WTC11 (cell line): ENCODE results near the gene CYP27C1. TPM values are rescaled to one million over a fixed set of nuclear protein-coding genes. Genes with fewer than 3 reads are reported as not detected.

ENCODE experiments used
- ATAC-seq: fragments of 200-7000 bp; cut with Tn5 transposase; 2 replicates; pipeline ENCODE4 v1.10.0; 2021; ENCODE audit warnings: mild to moderate bottlenecking, moderate library complexity
- CTCF ChIA-PET: fragments of 300-600 bp; sonication (Branson Sonifier 250); formaldehyde crosslinking; loops from one replicate; lab custom pipeline; 2021; ENCODE audit warnings: antibody characterized with exemption; lab: Charles Lee
- POLR2A ChIA-PET: fragments of 350-600 bp; sonication (Branson Sonifier 250); formaldehyde crosslinking; loops from one replicate; lab custom pipeline; 2021; ENCODE audit warnings: antibody characterized with exemption; lab: Charles Lee
- DNase-seq: peaks from one replicate; pipeline ENCODE4 v3.0.0; 2021; ENCODE audit warnings: low spot score
- H3K27ac Mint-ChIP-seq: 2 replicates; pipeline ENCODE4 v1.8.0; 2021; ENCODE audit warnings: mixed read lengths
- H3K27me3 Mint-ChIP-seq: 2 replicates; pipeline ENCODE4 v1.8.0; 2021; ENCODE audit warnings: low read depth, mild to moderate bottlenecking, moderate library complexity, mixed read lengths
- H3K36me3 Mint-ChIP-seq: 2 replicates; pipeline ENCODE4 v1.8.0; 2021; ENCODE audit warnings: mixed read lengths
- H3K4me1 Mint-ChIP-seq: 2 replicates; pipeline ENCODE4 v1.8.0; 2022; ENCODE audit warnings: mixed read lengths
- H3K4me3 Mint-ChIP-seq: 2 replicates; pipeline ENCODE4 v1.8.0; 2021; ENCODE audit warnings: mild to moderate bottlenecking, moderate library complexity, mixed read lengths
- H3K9me3 Mint-ChIP-seq: 2 replicates; pipeline ENCODE4 v1.8.0; 2021; ENCODE audit warnings: mixed read lengths
- CBFB ChIP-seq: sonication (generic); formaldehyde crosslinking; IDR thresholded peaks from 2 replicates; pipeline ENCODE4 v1.8.1; 2022; ENCODE audit warnings: mild to moderate bottlenecking, low read depth, missing genetic modification reagents
- CREB1 ChIP-seq: sonication (generic); formaldehyde crosslinking; IDR thresholded peaks from 2 replicates; pipeline ENCODE4 v1.8.0; 2023; ENCODE audit warnings: mild to moderate bottlenecking, missing genetic modification reagents
- ELF4 ChIP-seq: sonication (generic); formaldehyde crosslinking; IDR thresholded peaks from 2 replicates; pipeline ENCODE4 v1.8.1; 2022; ENCODE audit warnings: low read depth, mild to moderate bottlenecking, moderate library complexity, missing genetic modification reagents
- FOXP1 ChIP-seq: sonication (generic); formaldehyde crosslinking; IDR thresholded peaks from 2 replicates; pipeline ENCODE4 v1.8.0; 2022; ENCODE audit warnings: missing genetic modification reagents, mild to moderate bottlenecking, moderate library complexity, borderline replicate concordance
- HMGA2 ChIP-seq: fragments of 250-450 bp; sonication (Bioruptor Pico); IDR thresholded peaks from 2 replicates; pipeline ENCODE4 v1.4.0; 2021; ENCODE audit warnings: mild to moderate bottlenecking, moderate library complexity
- JAZF1 ChIP-seq: fragments of 250-450 bp; sonication (Bioruptor Pico); IDR thresholded peaks from 2 replicates; pipeline ENCODE4 v1.9.0; 2021; ENCODE audit warnings: moderate library complexity, mild to moderate bottlenecking, inconsistent platforms
- JUN ChIP-seq: sonication (generic); formaldehyde crosslinking; IDR thresholded peaks from 2 replicates; pipeline ENCODE4 v1.8.0; 2023; ENCODE audit warnings: mild to moderate bottlenecking, missing genetic modification reagents
- NFE2L1 ChIP-seq: sonication (generic); formaldehyde crosslinking; IDR thresholded peaks from 2 replicates; pipeline ENCODE4 v1.8.1; 2023; ENCODE audit warnings: missing genetic modification reagents
- NFYB ChIP-seq: sonication (generic); formaldehyde crosslinking; conservative IDR thresholded peaks from 2 replicates; pipeline ENCODE4 v1.8.0; 2022; ENCODE audit warnings: low read depth, missing genetic modification reagents
- SP1 ChIP-seq: sonication (generic); formaldehyde crosslinking; conservative IDR thresholded peaks from 2 replicates; pipeline ENCODE4 v1.8.1; 2022; ENCODE audit warnings: missing genetic modification reagents
- ZNF121 ChIP-seq: sonication (generic); formaldehyde crosslinking; IDR thresholded peaks from 2 replicates; pipeline ENCODE4 v1.8.0; 2023; ENCODE audit warnings: missing genetic modification reagents
- total RNA-seq: library from RNA; stranded (reverse); gene quantifications from 3 replicates; pipeline ENCODE4 v1.2.3, GENCODE V29; 2021
- TF ChIP-seq, protein P1 (sequence below): fragments of 250-450 bp; sonication (Bioruptor Pico); conservative IDR thresholded peaks from 2 replicates; pipeline ENCODE4 v1.9.0; 2021; ENCODE audit warnings: mild to moderate bottlenecking
- TF ChIP-seq, protein P2 (sequence below): fragments of 250-450 bp; sonication (Bioruptor Pico); IDR thresholded peaks from 2 replicates; pipeline ENCODE4 v1.9.0; 2021; ENCODE audit warnings: mild to moderate bottlenecking
- TF ChIP-seq, protein P3 (sequence below): sonication (generic); formaldehyde crosslinking; IDR thresholded peaks from 2 replicates; pipeline ENCODE4 v1.8.1; 2022; ENCODE audit warnings: mild to moderate bottlenecking, missing genetic modification reagents, moderate library complexity, borderline replicate concordance
- TF ChIP-seq, protein P4 (sequence below): sonication (generic); formaldehyde crosslinking; IDR thresholded peaks from 2 replicates; pipeline ENCODE4 v1.8.1; 2022; ENCODE audit warnings: mild to moderate bottlenecking, moderate library complexity, missing genetic modification reagents
- TF ChIP-seq, protein P5 (sequence below): sonication (generic); formaldehyde crosslinking; IDR thresholded peaks from 2 replicates; pipeline ENCODE4 v1.8.0; 2022; ENCODE audit warnings: mild to moderate bottlenecking, missing genetic modification reagents
- TF ChIP-seq, protein P6 (sequence below): sonication (generic); formaldehyde crosslinking; IDR thresholded peaks from 2 replicates; pipeline ENCODE4 v1.8.1; 2023; ENCODE audit warnings: mild to moderate bottlenecking, missing genetic modification reagents, moderate library complexity
- TF ChIP-seq, protein P7 (sequence below): sonication (generic); formaldehyde crosslinking; IDR thresholded peaks from 2 replicates; pipeline ENCODE4 v1.8.0; 2023; ENCODE audit warnings: missing genetic modification reagents, mild to moderate bottlenecking, borderline replicate concordance
- TF ChIP-seq, protein P8 (sequence below): fragments of 250-450 bp; sonication (Bioruptor Pico); IDR thresholded peaks from 2 replicates; pipeline ENCODE4 v1.8.0; 2021; ENCODE audit warnings: mild to moderate bottlenecking
- TF ChIP-seq, protein P9 (sequence below): sonication (generic); formaldehyde crosslinking; IDR thresholded peaks from 2 replicates; pipeline ENCODE4 v1.8.1; 2023; ENCODE audit warnings: mild to moderate bottlenecking, missing genetic modification reagents

Gene CYP27C1
- total RNA-seq, 1 experiment from 2014 or later, result 2.4 TPM

DNA sequence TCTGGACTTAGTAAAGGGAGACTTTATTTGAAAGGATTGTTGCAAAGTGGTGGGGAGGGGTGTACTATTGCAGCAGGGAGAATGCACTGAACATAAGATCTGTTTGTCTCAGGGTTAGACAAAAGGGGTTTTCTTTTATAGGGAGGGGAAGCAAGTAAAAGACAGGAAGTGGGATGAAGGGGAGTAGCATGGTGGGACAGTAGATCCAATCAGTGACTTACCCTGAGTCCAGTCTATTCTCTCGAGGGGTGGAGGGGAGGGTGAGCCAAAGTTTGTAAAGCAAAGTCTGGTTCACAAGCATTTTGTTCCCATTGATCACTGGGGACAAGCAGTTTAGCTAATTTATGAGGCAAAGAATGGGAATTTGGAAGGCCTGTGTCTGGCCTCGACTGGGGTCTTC, 35.0 kb upstream of the CYP27C1 start:
- Mint-ChIP-seq H3K4me1 (no peaks in the 10 kb centered on the region), H3K4me3 (no peak overlapping the region), H3K27ac (no peak overlapping the region), H3K27me3 (no peaks in the 10 kb centered on the region), H3K36me3 (peaks cover 19% of the 10 kb centered on the region), H3K9me3 (no peaks in the 10 kb centered on the region)
- ATAC-seq, result no peak
- POLR2A ChIA-PET, result no interaction called here
- CTCF ChIA-PET, result interaction anchor here (1.1 to 2.0 kb wide), 2 partner anchors 53 to 58 kb away, joined by 3 to 6 read pairs; no protein-coding TSS in a partner anchor
- TF ChIP-seq SP1 (CRISPR knock-in tag), result no peak
- no peak for TF ChIP-seq NFE2L1
- TF ChIP-seq HMGA2 (CRISPR knock-in tag), result no peak
- TF ChIP-seq, protein P1, sequence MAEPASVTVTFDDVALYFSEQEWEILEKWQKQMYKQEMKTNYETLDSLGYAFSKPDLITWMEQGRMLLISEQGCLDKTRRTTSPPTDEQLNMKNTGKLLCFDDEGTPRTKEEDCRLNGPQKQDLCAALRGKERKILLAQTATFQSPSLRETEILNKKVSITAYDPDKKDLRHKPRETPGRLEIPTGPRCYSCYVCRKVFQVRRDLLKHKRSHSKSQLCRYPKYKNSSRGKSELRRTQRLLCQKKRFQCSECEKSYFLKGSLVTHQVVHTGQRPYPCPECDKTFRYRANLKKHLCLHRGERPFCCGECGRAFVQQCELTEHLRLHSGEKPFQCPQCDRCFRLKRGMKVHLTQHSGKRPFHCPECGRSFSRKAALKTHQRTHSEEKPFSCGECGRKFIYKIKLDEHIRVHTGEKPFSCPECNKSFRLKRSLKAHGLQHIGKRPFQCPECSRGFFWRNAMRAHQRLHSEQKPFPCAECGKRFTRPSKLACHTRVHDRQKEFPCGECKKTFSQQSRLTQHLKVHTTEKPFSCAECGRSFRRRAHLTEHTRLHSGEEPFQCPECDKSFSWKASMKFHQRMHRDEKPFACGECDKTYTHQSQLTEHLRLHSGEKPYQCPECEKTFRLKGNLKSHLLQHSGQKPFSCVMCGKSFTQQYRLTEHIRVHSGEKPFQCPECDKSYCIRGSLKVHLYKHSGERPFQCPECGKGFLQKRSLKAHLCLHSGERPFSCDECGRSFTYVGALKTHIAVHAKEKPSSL, result no peak
- TF ChIP-seq, protein P2, sequence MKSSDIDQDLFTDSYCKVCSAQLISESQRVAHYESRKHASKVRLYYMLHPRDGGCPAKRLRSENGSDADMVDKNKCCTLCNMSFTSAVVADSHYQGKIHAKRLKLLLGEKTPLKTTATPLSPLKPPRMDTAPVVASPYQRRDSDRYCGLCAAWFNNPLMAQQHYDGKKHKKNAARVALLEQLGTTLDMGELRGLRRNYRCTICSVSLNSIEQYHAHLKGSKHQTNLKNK (CRISPR knock-in tag), result no peak
- no peak for TF ChIP-seq ZNF121
- TF ChIP-seq, protein P3, sequence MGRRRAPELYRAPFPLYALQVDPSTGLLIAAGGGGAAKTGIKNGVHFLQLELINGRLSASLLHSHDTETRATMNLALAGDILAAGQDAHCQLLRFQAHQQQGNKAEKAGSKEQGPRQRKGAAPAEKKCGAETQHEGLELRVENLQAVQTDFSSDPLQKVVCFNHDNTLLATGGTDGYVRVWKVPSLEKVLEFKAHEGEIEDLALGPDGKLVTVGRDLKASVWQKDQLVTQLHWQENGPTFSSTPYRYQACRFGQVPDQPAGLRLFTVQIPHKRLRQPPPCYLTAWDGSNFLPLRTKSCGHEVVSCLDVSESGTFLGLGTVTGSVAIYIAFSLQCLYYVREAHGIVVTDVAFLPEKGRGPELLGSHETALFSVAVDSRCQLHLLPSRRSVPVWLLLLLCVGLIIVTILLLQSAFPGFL (CRISPR knock-in tag), result no peak
- TF ChIP-seq, protein P4, sequence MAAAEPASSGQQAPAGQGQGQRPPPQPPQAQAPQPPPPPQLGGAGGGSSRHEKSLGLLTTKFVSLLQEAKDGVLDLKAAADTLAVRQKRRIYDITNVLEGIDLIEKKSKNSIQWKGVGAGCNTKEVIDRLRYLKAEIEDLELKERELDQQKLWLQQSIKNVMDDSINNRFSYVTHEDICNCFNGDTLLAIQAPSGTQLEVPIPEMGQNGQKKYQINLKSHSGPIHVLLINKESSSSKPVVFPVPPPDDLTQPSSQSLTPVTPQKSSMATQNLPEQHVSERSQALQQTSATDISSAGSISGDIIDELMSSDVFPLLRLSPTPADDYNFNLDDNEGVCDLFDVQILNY (CRISPR knock-in tag), result no peak
- no peak for TF ChIP-seq FOXP1
- TF ChIP-seq NFYB (CRISPR knock-in tag), result no peak
- no peak for TF ChIP-seq JUN
- TF ChIP-seq, protein P5, sequence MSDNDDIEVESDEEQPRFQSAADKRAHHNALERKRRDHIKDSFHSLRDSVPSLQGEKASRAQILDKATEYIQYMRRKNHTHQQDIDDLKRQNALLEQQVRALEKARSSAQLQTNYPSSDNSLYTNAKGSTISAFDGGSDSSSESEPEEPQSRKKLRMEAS, result no peak
- TF ChIP-seq, protein P6, sequence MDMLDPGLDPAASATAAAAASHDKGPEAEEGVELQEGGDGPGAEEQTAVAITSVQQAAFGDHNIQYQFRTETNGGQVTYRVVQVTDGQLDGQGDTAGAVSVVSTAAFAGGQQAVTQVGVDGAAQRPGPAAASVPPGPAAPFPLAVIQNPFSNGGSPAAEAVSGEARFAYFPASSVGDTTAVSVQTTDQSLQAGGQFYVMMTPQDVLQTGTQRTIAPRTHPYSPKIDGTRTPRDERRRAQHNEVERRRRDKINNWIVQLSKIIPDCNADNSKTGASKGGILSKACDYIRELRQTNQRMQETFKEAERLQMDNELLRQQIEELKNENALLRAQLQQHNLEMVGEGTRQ (CRISPR knock-in tag), result no peak
- TF ChIP-seq JAZF1 (CRISPR knock-in tag), result no peak
- TF ChIP-seq, protein P7, sequence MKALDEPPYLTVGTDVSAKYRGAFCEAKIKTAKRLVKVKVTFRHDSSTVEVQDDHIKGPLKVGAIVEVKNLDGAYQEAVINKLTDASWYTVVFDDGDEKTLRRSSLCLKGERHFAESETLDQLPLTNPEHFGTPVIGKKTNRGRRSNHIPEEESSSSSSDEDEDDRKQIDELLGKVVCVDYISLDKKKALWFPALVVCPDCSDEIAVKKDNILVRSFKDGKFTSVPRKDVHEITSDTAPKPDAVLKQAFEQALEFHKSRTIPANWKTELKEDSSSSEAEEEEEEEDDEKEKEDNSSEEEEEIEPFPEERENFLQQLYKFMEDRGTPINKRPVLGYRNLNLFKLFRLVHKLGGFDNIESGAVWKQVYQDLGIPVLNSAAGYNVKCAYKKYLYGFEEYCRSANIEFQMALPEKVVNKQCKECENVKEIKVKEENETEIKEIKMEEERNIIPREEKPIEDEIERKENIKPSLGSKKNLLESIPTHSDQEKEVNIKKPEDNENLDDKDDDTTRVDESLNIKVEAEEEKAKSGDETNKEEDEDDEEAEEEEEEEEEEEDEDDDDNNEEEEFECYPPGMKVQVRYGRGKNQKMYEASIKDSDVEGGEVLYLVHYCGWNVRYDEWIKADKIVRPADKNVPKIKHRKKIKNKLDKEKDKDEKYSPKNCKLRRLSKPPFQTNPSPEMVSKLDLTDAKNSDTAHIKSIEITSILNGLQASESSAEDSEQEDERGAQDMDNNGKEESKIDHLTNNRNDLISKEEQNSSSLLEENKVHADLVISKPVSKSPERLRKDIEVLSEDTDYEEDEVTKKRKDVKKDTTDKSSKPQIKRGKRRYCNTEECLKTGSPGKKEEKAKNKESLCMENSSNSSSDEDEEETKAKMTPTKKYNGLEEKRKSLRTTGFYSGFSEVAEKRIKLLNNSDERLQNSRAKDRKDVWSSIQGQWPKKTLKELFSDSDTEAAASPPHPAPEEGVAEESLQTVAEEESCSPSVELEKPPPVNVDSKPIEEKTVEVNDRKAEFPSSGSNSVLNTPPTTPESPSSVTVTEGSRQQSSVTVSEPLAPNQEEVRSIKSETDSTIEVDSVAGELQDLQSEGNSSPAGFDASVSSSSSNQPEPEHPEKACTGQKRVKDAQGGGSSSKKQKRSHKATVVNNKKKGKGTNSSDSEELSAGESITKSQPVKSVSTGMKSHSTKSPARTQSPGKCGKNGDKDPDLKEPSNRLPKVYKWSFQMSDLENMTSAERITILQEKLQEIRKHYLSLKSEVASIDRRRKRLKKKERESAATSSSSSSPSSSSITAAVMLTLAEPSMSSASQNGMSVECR (CRISPR knock-in tag), result no peak
- TF ChIP-seq CREB1, result no peak
- TF ChIP-seq, protein P8, sequence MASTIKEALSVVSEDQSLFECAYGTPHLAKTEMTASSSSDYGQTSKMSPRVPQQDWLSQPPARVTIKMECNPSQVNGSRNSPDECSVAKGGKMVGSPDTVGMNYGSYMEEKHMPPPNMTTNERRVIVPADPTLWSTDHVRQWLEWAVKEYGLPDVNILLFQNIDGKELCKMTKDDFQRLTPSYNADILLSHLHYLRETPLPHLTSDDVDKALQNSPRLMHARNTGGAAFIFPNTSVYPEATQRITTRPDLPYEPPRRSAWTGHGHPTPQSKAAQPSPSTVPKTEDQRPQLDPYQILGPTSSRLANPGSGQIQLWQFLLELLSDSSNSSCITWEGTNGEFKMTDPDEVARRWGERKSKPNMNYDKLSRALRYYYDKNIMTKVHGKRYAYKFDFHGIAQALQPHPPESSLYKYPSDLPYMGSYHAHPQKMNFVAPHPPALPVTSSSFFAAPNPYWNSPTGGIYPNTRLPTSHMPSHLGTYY, result no peak
- no peak for TF ChIP-seq CBFB (CRISPR knock-in tag)
- TF ChIP-seq ELF4, result no peak
- TF ChIP-seq, protein P9, sequence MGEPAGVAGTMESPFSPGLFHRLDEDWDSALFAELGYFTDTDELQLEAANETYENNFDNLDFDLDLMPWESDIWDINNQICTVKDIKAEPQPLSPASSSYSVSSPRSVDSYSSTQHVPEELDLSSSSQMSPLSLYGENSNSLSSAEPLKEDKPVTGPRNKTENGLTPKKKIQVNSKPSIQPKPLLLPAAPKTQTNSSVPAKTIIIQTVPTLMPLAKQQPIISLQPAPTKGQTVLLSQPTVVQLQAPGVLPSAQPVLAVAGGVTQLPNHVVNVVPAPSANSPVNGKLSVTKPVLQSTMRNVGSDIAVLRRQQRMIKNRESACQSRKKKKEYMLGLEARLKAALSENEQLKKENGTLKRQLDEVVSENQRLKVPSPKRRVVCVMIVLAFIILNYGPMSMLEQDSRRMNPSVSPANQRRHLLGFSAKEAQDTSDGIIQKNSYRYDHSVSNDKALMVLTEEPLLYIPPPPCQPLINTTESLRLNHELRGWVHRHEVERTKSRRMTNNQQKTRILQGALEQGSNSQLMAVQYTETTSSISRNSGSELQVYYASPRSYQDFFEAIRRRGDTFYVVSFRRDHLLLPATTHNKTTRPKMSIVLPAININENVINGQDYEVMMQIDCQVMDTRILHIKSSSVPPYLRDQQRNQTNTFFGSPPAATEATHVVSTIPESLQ, result no peak
- no peak for DNase-seq
